GM06990 (cell line): Measurements from ENCODE around the gene ROR2.

Experiments used
- DNase-seq: peaks from one replicate; pipeline ENCODE4 v3.0.0-alpha.2; 2011; ENCODE audit not compliant: insufficient read length; ENCODE audit errors: extremely low read depth
- H3K27me3 ChIP-seq: replicated peaks from 2 replicates; pipeline ENCODE4 v1.6.0; 2011; ENCODE audit warnings: low read length; ENCODE audit not compliant: control insufficient read depth, insufficient read depth
- H3K36me3 ChIP-seq: 2 replicates; pipeline ENCODE4 v1.5.1; 2011; ENCODE audit warnings: low read length; ENCODE audit not compliant: control insufficient read depth, insufficient read depth
- H3K4me3 ChIP-seq: replicated peaks from 2 replicates; pipeline ENCODE4 v1.5.1; 2011; ENCODE audit warnings: low read depth, mild to moderate bottlenecking, control low read depth, low read length
- CTCF ChIP-seq: IDR thresholded peaks from 2 replicates; pipeline ENCODE4 v1.5.1; 2011; ENCODE audit warnings: low read length, control low read depth, mild to moderate bottlenecking, inconsistent platforms; ENCODE audit not compliant: insufficient read depth, poor library complexity, severe bottlenecking

ROR2 gene

GRCh38 chr9:91946653-91947488, 3.2 kb downstream of the ROR2 start:
- Histone ChIP-seq H3K36me3 (no peaks in the 10 kb centered on the region), H3K27me3 (no peaks in the 10 kb centered on the region; the same call in none of the 2 replicates), H3K4me3 (no peak overlapping the region)
- TF ChIP-seq CTCF: no peak
- DNase-seq: no peak

- no peaks in the 10 kb centered on the region; the same call in none of the 2 replicates for H3K27me3 ChIP-seq
- no peaks in the 10 kb centered on the region for H3K36me3 ChIP-seq
- DNase-seq: no peak
- H3K4me3 ChIP-seq: no peak overlapping the region
- no peak for TF ChIP-seq CTCF
Observed at GRCh38 chr9:91946196-91946595, 3.8 kb downstream of the ROR2 start.

- TF ChIP-seq CTCF: no peak
- Histone ChIP-seq H3K4me3 (no peak overlapping the region), H3K36me3 (no peaks in the 10 kb centered on the region), H3K27me3 (no peaks in the 10 kb centered on the region; the same call in none of the 2 replicates)
- no peak for DNase-seq
Observed at GRCh38 chr9:91945277-91946085, 4.5 kb downstream of the ROR2 start.

GRCh38 chr9:91944711-91945110, 5.3 kb downstream of the ROR2 start:
- no peak for DNase-seq
- Histone ChIP-seq H3K4me3 (no peak overlapping the region), H3K36me3 (no peaks in the 10 kb centered on the region), H3K27me3 (no peaks in the 10 kb centered on the region; the same call in none of the 2 replicates)
- no peak for TF ChIP-seq CTCF

GRCh38 chr9:91943478-91944470, 6.3 kb downstream of the ROR2 start:
- no peak for DNase-seq
- Histone ChIP-seq H3K36me3 (no peaks in the 10 kb centered on the region), H3K4me3 (no peak overlapping the region), H3K27me3 (no peaks in the 10 kb centered on the region; the same call in none of the 2 replicates)
- TF ChIP-seq CTCF: no peak
